B cell (primary cell): ENCODE data around the gene UBA1. TPM values are rescaled to one million over a fixed set of nuclear protein-coding genes. Genes with fewer than 3 reads are reported as not detected.

ENCODE experiments used
- polyA plus RNA-seq: library from polyadenylated mRNA; depleted of rRNA; stranded (reverse); fragments of >200 nt; gene quantifications from 2 replicates; pipeline ENCODE4 v1.2.3, GENCODE V29; 2012
- total RNA-seq, 2 donors: library from RNA; stranded (reverse); fragments of 120-200 nt in 1 of 2; gene quantifications; 1 replicate in 1 of 2; 2 replicates in 1 of 2; pipeline versions ENCODE4 v1.2.3 to v1.2.4, GENCODE V29; 2013 to 2022

The UBA1 gene
- total and polyA plus RNA-seq, 2 donors (not counting 1 experiment from before 2014, with no cell fraction given) = 166 to 211 TPM

Other genes with a start within 250 kb of the UBA1 start
- gene RGN, start 115.4 kb upstream of the UBA1 start, total RNA-seq = 0.25 and 0.39 TPM in 2 replicates
- not detected in 2 replicates for gene RGN, start 115.4 kb upstream of the UBA1 start, polyA plus RNA-seq
- 51.0 and 56.8 TPM in 2 replicates for gene NDUFB11, start 49.1 kb upstream of the UBA1 start, total RNA-seq
- gene NDUFB11, start 49.1 kb upstream of the UBA1 start, polyA plus RNA-seq = 33.4 and 59.7 TPM in 2 replicates
- gene RBM10, start 48.6 kb upstream of the UBA1 start, total RNA-seq = 51.5 and 51.6 TPM in 2 replicates
- gene RBM10, start 48.6 kb upstream of the UBA1 start, polyA plus RNA-seq = 41.1 and 48.7 TPM in 2 replicates
- 58.6 and 68.2 TPM in 2 replicates for gene CDK16, start 24.9 kb downstream of the UBA1 start, total RNA-seq
- 92.9 and 133 TPM in 2 replicates for gene CDK16, start 24.9 kb downstream of the UBA1 start, polyA plus RNA-seq
- 132 and 136 TPM in 2 replicates for gene USP11, start 39.2 kb downstream of the UBA1 start, total RNA-seq
- gene USP11, start 39.2 kb downstream of the UBA1 start, polyA plus RNA-seq = 61.6 and 63.4 TPM in 2 replicates
- gene ZNF157, start 176.7 kb downstream of the UBA1 start, total RNA-seq = 0.99 and 1.1 TPM in 2 replicates
- gene ZNF157, start 176.7 kb downstream of the UBA1 start, polyA plus RNA-seq = 0.28 and 0.52 TPM in 2 replicates